Measurements from ENCODE around the gene BMP6. TPM values are rescaled to one million over a fixed set of nuclear protein-coding genes. Genes with fewer than 3 reads are reported as not detected.

BMP6 gene
- total and polyA plus RNA-seq, 8 donors, result 2.3 to 18.7 (median 3.7) TPM

DNA sequence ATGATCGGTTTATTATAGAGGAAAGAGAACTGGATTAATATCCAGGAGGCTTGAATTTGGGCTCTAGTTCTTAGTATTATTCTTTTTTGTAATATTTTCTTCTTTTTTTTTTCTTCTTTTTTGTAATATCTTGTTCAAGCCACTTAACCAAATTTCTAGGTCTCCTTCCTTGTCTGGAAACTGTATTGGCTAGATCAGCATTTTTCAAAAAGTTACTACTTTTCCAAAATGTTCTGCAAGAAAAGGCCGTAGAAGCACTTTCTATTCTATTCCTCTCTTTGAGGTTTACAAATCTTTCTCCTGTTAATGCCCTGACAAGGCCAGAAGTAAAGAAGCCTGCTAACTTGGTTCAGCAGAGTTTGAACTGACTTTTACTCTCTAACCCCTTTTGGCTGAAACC, 12.0 kb downstream of the BMP6 start:
- peaks cover 0 to 24% of the 10 kb centered on the region in 2 donors for H3K27me3 ChIP-seq
- DNase-seq (no peak), ATAC-seq (no peak)
- no peaks in the 10 kb centered on the region for H3K9me3 ChIP-seq
- intact Hi-C loops (cut with DNase I), result no loop called here
- no peaks in the 10 kb centered on the region for H3K4me1 ChIP-seq
- H3K27ac ChIP-seq, result no peak overlapping the region
- TF ChIP-seq CTCF (IDR thresholded peaks at IDR 0.05), result no peak
- no peak overlapping the region for H3K4me3 ChIP-seq
- no peaks in the 10 kb centered on the region for H3K36me3 ChIP-seq

DNA sequence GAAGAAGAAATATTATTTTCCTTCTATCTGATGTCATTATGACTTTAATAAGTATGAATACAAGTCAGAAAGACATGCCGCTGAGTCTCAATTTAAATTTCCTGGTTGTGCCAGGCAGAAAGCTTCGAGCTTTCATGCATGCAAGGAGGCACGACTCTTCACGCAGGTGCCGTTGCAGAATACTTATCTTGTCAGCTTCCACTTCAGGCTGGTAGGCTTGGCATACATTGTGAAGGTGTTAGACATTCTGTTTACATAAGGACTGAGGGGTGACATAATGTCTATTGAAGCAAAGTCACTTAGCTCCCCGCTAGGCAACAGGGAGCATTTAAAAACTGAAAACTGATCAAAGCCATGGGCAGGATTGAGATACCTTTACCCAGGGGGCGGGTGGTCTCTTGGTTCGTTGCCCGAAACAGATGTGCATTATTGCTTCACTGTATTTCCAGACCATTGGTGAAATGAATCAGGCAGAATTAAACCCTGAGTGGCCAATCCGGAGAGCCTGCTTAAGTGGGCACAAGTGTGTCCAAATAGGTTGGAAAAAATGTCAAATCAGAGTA, 16.4 kb downstream of the BMP6 start:
- intact Hi-C loops (cut with DNase I), result no loop called here
- H3K36me3 ChIP-seq, result no peaks in the 10 kb centered on the region
- no peaks in the 10 kb centered on the region for H3K9me3 ChIP-seq
- H3K4me1 ChIP-seq, result no peaks in the 10 kb centered on the region
- ATAC-seq, result no peak
- no peak overlapping the region for H3K27ac ChIP-seq
- no peak for TF ChIP-seq CTCF (IDR thresholded peaks at IDR 0.05)
- H3K27me3 ChIP-seq, result peaks cover 0 to 14% of the 10 kb centered on the region in 2 donors
- no peak overlapping the region for H3K4me3 ChIP-seq
- no peak for DNase-seq

- intact Hi-C loops (cut with DNase I), result no loop called here
- Histone ChIP-seq H3K9me3 (no peaks in the 10 kb centered on the region), H3K4me3 (no peak overlapping the region), H3K4me1 (no peaks in the 10 kb centered on the region), H3K36me3 (no peaks in the 10 kb centered on the region), H3K27me3 (peaks cover 0 to 13% of the 10 kb centered on the region in 2 donors), H3K27ac (no peak overlapping the region)
- TF ChIP-seq CTCF (IDR thresholded peaks at IDR 0.05), result no peak
- DNase-seq, result no peak
- ATAC-seq, result no peak
These were observed 20.0 kb downstream of the BMP6 start for GRCh38 chr6:7745942-7746341.

DNA sequence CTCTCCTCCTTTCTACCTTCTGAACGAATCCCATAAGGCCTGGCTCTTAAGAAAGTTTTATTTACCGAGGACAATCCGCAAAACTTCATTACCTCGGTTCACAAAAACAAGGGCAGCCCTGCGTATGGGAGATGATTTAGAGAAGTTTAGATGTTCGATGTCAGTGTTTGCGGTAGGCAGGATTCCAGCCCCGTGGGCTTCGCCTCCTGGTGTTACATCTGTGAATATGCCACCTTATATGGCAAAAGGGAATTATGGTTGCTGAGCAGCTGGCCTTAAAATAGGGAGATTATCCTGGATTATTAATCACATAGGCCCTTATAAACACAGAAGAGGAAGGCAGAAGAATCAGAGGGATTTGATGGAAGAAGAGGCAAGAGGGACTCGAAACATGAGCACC, 21.1 kb downstream of the BMP6 start:
- DNase-seq (no peak), ATAC-seq (no peak)
- Histone ChIP-seq H3K9me3 (no peaks in the 10 kb centered on the region), H3K4me3 (no peak overlapping the region), H3K27me3 (peaks cover 0 to 11% of the 10 kb centered on the region in 2 donors), H3K27ac (no peak overlapping the region), H3K36me3 (no peaks in the 10 kb centered on the region), H3K4me1 (no peaks in the 10 kb centered on the region)
- intact Hi-C loops (cut with DNase I), result no loop called here
- TF ChIP-seq CTCF (IDR thresholded peaks at IDR 0.05), result no peak

DNA sequence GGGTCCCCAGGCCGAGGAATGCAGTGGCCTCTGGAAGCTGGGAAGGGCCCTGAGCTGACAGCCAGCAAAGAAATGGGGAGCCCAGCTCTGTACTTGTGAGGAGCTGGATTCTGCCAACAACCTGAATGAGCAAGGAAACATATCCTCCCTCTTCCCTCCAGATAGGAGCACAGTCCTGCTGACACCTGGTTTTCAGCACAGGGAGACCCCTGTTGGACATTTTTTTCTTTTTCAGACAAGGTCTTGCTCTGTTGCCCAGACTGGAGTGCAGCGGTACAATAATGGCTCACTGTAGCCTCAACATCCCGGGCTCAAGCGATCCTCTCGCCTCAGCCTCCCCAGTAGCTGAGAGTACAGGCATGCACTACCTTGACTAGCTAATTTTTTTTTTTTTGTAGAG, 21.5 kb downstream of the BMP6 start:
- intact Hi-C loops (cut with DNase I), result no loop called here
- Histone ChIP-seq H3K27me3 (peaks cover 0 to 11% of the 10 kb centered on the region in 2 donors), H3K4me1 (no peaks in the 10 kb centered on the region), H3K27ac (no peak overlapping the region), H3K36me3 (no peaks in the 10 kb centered on the region), H3K9me3 (no peaks in the 10 kb centered on the region), H3K4me3 (no peak overlapping the region)
- DNase-seq (no peak), ATAC-seq (no peak)
- TF ChIP-seq CTCF (IDR thresholded peaks at IDR 0.05), result no peak

All from left lung (tissue), 10 donors.